ENCODE results near the gene TLNRD1. TPM values are rescaled to one million over a fixed set of nuclear protein-coding genes. Genes with fewer than 3 reads are reported as not detected.

TLNRD1 gene
- total RNA-seq, 1 experiment from 2014 or later, result 22.5 TPM

DNA sequence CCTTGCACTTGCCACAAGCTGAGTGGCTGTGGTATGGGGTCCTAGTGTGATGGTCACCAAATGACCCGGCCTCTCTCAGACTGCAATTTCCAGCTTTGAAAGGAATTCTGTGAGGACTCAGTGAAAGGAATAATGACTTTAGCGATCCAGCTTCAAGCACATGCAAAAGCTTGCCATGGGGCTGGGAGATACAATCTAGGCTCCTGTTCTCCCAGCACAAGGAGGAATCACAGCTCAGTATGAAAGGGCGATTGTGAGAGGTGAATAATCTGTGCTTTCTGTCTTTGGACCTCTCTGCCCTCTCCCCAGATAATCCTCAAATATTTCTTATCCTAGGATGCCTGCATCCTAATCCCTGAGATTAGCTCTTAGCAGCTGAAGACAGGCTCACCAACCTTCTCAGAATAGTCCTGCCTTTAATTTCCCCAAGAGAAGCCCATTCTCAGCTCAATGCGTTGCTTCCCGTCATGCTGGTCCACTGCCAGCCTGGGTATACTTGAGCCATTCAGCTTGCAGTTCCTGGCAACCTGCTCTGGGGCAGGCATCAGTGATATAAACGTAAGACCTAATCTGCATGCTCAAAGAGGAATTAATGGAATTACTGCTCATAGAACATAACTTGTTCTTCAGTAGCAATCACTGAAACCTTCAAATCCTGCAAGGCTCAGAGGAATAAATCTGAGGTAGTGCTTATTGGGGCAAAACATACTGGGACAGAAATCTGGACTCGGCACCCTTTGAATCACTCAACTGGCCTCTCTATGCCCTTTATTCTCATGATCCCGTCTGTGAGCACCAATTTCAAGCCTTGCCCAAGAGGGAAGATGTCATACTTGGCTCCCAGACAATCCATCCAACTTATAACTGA lies 15.1 kb downstream of the TLNRD1 start:
- no peaks in the 10 kb centered on the region for H3K9me2 ChIP-seq (ENCODE audit: insufficient read depth)
- ATAC-seq (no peak), DNase-seq (ENCODE audit: low read depth, low spot score) (no peak)
- intact Hi-C loops (cut with micrococcal nuclease), result no loop called here
- H3K27me3 ChIP-seq (ENCODE audit: insufficient read depth, low read length), result no peaks in the 10 kb centered on the region
- H3K4me1 ChIP-seq (ENCODE audit: control insufficient read depth in 1 of 2, insufficient read depth in 2 of 2, low read length in 2 of 2), result peaks cover 0 to 4% of the 10 kb centered on the region in 2 experiments; a peak in 1 of 4 replicates
- no peak overlapping the region for H3K4me2 ChIP-seq (ENCODE audit: low read length)
- ChIA-PET POLR2A (no interaction called here), RAD21 (ENCODE audit: low non-redundant PET in 1 of 2, low total read pairs in 2 of 2, uncharacterized antibody in 2 of 2, unreplicated experiment in 2 of 2) (no interaction called here), CTCF (no interaction called here)
- no TSS peak for BruUV-seq (replicated peaks)
- no peak overlapping the region for H2AFZ ChIP-seq (ENCODE audit: low read depth, low read length, poor library complexity, severe bottlenecking)
- H3K4me3 ChIP-seq (replicated peaks in 1 of 2; ENCODE audit: low read depth in 1 of 2, low read length in 2 of 2), result no peak overlapping the region
- no peak overlapping the region for H3K9ac ChIP-seq (ENCODE audit: low read length)
- H3K27ac ChIP-seq (ENCODE audit: low read depth, low read length), result no peak overlapping the region
- TF ChIP-seq EZH2 (IDR thresholded peaks at IDR 0.05) (no peak), SRF (IDR thresholded peaks at IDR 0.05; ENCODE audit: low read depth) (no peak), EZH2phosphoT487 (IDR thresholded peaks at IDR 0.05; ENCODE audit: borderline replicate concordance) (no peak), CBX3 (IDR thresholded peaks at IDR 0.05; ENCODE audit: low read depth) (no peak), POLR2AphosphoS5 (IDR thresholded peaks at IDR 0.05; ENCODE audit: low read depth, low read length) (no peak), JUND (IDR thresholded peaks at IDR 0.05) (no peak), RAD21 (IDR thresholded peaks at IDR 0.05; ENCODE audit: low read depth) (no peak), EGR1 (IDR thresholded peaks at IDR 0.05; ENCODE audit: low read depth) (no peak), POLR2A (IDR thresholded peaks at IDR 0.05; ENCODE audit: borderline replicate concordance, extremely low read depth, insufficient read depth, insufficient read length) (no peak), ELF1 (IDR thresholded peaks at IDR 0.05; ENCODE audit: borderline replicate concordance, low read depth) (no peak), CEBPB (IDR thresholded peaks at IDR 0.05; ENCODE audit: low read depth) (no peak), TCF7L2 (IDR thresholded peaks at IDR 0.05; ENCODE audit: borderline replicate concordance, extremely low read depth, insufficient read depth, insufficient read length) (no peak), FOSL1 (IDR thresholded peaks at IDR 0.05; ENCODE audit: low read depth) (no peak), SP1 (IDR thresholded peaks at IDR 0.05; ENCODE audit: low read depth) (no peak), ZNF274 (IDR thresholded peaks at IDR 0.05; ENCODE audit: low read depth, low read length) (no peak), YY1 (IDR thresholded peaks at IDR 0.05; ENCODE audit: extremely low read depth, insufficient replicate concordance, low read depth, low read length) (no peak), ZFX (IDR thresholded peaks at IDR 0.05) (no peak)
- TF ChIP-seq, protein P1, sequence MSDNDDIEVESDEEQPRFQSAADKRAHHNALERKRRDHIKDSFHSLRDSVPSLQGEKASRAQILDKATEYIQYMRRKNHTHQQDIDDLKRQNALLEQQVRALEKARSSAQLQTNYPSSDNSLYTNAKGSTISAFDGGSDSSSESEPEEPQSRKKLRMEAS (IDR thresholded peaks at IDR 0.05), result no peak
- TF ChIP-seq, protein P2, sequence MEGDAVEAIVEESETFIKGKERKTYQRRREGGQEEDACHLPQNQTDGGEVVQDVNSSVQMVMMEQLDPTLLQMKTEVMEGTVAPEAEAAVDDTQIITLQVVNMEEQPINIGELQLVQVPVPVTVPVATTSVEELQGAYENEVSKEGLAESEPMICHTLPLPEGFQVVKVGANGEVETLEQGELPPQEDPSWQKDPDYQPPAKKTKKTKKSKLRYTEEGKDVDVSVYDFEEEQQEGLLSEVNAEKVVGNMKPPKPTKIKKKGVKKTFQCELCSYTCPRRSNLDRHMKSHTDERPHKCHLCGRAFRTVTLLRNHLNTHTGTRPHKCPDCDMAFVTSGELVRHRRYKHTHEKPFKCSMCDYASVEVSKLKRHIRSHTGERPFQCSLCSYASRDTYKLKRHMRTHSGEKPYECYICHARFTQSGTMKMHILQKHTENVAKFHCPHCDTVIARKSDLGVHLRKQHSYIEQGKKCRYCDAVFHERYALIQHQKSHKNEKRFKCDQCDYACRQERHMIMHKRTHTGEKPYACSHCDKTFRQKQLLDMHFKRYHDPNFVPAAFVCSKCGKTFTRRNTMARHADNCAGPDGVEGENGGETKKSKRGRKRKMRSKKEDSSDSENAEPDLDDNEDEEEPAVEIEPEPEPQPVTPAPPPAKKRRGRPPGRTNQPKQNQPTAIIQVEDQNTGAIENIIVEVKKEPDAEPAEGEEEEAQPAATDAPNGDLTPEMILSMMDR (IDR thresholded peaks at IDR 0.05 in 2 of 3, conservative IDR thresholded peaks at IDR 0.05 in 1 of 3; ENCODE audit: borderline replicate concordance in 1 of 3, insufficient read depth in 1 of 3, low read depth in 2 of 3, low read length in 2 of 3), result no peak
- TF ChIP-seq, protein P3, sequence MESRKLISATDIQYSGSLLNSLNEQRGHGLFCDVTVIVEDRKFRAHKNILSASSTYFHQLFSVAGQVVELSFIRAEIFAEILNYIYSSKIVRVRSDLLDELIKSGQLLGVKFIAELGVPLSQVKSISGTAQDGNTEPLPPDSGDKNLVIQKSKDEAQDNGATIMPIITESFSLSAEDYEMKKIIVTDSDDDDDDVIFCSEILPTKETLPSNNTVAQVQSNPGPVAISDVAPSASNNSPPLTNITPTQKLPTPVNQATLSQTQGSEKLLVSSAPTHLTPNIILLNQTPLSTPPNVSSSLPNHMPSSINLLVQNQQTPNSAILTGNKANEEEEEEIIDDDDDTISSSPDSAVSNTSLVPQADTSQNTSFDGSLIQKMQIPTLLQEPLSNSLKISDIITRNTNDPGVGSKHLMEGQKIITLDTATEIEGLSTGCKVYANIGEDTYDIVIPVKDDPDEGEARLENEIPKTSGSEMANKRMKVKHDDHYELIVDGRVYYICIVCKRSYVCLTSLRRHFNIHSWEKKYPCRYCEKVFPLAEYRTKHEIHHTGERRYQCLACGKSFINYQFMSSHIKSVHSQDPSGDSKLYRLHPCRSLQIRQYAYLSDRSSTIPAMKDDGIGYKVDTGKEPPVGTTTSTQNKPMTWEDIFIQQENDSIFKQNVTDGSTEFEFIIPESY (IDR thresholded peaks at IDR 0.05; ENCODE audit: extremely low read depth, insufficient replicate concordance, low read length), result no peak
- no peaks in the 10 kb centered on the region for H3K36me3 ChIP-seq (ENCODE audit: control insufficient read depth in 1 of 2, insufficient read depth in 2 of 2, low read length in 2 of 2)
- H3K79me2 ChIP-seq (ENCODE audit: insufficient read depth, low read length), result no peaks in the 10 kb centered on the region
- no peaks in the 10 kb centered on the region for H4K20me1 ChIP-seq (ENCODE audit: insufficient read depth)
- H3K9me3 ChIP-seq (ENCODE audit: control insufficient read depth in 1 of 2, insufficient read depth in 1 of 2, low read depth in 1 of 2, low read length in 2 of 2), result no peaks in the 10 kb centered on the region

All from HCT116 (cell line).